Uterus (tissue), 4 donors: ENCODE measurements around the gene CLCF1. TPM values are rescaled to one million over a fixed set of nuclear protein-coding genes. Genes with fewer than 3 reads are reported as not detected.

ENCODE experiments used
- DNase-seq, 2 donors: peaks; one replicate each; pipeline ENCODE4 v3.0.0-alpha.2; 2019 to 2020
- H3K27ac ChIP-seq, 2 donors: fragments of 200-600 bp; sonication (generic); 1 replicate in 1 of 2; 2 replicates in 1 of 2; pipeline ENCODE4 v1.5.1; 2016 to 2018
- H3K27me3 ChIP-seq, 2 donors: fragments of 200-600 bp; sonication (generic); one replicate each; pipeline ENCODE4 v1.5.1; 2018 to 2019; ENCODE audit warnings: control low read depth in 1 of 2
- H3K36me3 ChIP-seq, 2 donors: fragments of 200-600 bp; sonication (generic); one replicate each; pipeline ENCODE4 v1.5.1; 2019; ENCODE audit warnings: control low read depth in 1 of 2
- H3K4me1 ChIP-seq, 2 donors: fragments of 200-600 bp; sonication (generic); one replicate each; pipeline ENCODE4 v1.5.1; 2018 to 2019; ENCODE audit warnings: control low read depth in 1 of 2
- H3K4me3 ChIP-seq, 2 donors: fragments of 200-600 bp; sonication (generic); 1 replicate in 1 of 2; 2 replicates in 1 of 2; pipeline ENCODE4 v1.5.1; 2018 to 2019; ENCODE audit warnings: mild to moderate bottlenecking in 1 of 2
- H3K9me3 ChIP-seq, 2 donors: fragments of 200-600 bp; sonication (generic); one replicate each; pipeline ENCODE4 v1.5.1; 2019; ENCODE audit warnings: control low read depth in 1 of 2
- POLR2A ChIP-seq, 2 donors: fragments of 450-650 bp; IDR thresholded peaks; one replicate each; pipeline ENCODE4 v1.6.1; 2016; ENCODE audit warnings: antibody characterized with exemption in 2 of 2, mild to moderate bottlenecking in 1 of 2, moderate library complexity in 1 of 2
- intact Hi-C: fragments of 100-400 bp; cut with DNase I; formaldehyde crosslinking; loops from one replicate; pipeline ENCODE4 v1.15.1; 2023; ENCODE audit warnings: low total_unique reads
- total RNA-seq, 4 donors: library from RNA; depleted of rRNA in 3 of 4; stranded (reverse); fragments of >200 nt in 3 of 4; gene quantifications; one replicate each; pipeline versions ENCODE4 v1.1.0 to v1.2.4, GENCODE V29; 2014 to 2023
- TF ChIP-seq, protein P1 (sequence below), 4 experiments: fragments of 200-600 bp in 2 of 4; fragments of 450-650 bp in 2 of 4; sonication (generic) in 2 of 4; IDR thresholded peaks; one replicate each; pipeline ENCODE4 v1.5.1; 2016 to 2019; ENCODE audit warnings: antibody characterized with exemption in 4 of 4, mild to moderate bottlenecking in 2 of 4, moderate library complexity in 1 of 4
- donor health status: DM: yes; HTN: yes; CAD: no.

Gene CLCF1
- total RNA-seq, 4 donors from 2014 or later, result 0.77 to 19.3 (median 7.4) TPM

GRCh38 chr11:67349036-67349435, 24.4 kb downstream of the CLCF1 start:
- Histone ChIP-seq H3K27me3 (no peaks in the 10 kb centered on the region), H3K36me3 (no peaks in the 10 kb centered on the region), H3K4me3 (no peak overlapping the region), H3K27ac (no peak overlapping the region), H3K4me1 (peaks cover 5 to 8% of the 10 kb centered on the region in 2 donors), H3K9me3 (no peaks in the 10 kb centered on the region)
- intact Hi-C loops, result loop anchor here (5.0 kb wide), 1 partner anchor 38 kb away; no protein-coding TSS in a partner anchor
- DNase-seq, result no peak
- TF ChIP-seq, protein P1, sequence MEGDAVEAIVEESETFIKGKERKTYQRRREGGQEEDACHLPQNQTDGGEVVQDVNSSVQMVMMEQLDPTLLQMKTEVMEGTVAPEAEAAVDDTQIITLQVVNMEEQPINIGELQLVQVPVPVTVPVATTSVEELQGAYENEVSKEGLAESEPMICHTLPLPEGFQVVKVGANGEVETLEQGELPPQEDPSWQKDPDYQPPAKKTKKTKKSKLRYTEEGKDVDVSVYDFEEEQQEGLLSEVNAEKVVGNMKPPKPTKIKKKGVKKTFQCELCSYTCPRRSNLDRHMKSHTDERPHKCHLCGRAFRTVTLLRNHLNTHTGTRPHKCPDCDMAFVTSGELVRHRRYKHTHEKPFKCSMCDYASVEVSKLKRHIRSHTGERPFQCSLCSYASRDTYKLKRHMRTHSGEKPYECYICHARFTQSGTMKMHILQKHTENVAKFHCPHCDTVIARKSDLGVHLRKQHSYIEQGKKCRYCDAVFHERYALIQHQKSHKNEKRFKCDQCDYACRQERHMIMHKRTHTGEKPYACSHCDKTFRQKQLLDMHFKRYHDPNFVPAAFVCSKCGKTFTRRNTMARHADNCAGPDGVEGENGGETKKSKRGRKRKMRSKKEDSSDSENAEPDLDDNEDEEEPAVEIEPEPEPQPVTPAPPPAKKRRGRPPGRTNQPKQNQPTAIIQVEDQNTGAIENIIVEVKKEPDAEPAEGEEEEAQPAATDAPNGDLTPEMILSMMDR (IDR thresholded peaks at IDR 0.05), result no peak
- no peak for TF ChIP-seq POLR2A (IDR thresholded peaks at IDR 0.05)

DNA sequence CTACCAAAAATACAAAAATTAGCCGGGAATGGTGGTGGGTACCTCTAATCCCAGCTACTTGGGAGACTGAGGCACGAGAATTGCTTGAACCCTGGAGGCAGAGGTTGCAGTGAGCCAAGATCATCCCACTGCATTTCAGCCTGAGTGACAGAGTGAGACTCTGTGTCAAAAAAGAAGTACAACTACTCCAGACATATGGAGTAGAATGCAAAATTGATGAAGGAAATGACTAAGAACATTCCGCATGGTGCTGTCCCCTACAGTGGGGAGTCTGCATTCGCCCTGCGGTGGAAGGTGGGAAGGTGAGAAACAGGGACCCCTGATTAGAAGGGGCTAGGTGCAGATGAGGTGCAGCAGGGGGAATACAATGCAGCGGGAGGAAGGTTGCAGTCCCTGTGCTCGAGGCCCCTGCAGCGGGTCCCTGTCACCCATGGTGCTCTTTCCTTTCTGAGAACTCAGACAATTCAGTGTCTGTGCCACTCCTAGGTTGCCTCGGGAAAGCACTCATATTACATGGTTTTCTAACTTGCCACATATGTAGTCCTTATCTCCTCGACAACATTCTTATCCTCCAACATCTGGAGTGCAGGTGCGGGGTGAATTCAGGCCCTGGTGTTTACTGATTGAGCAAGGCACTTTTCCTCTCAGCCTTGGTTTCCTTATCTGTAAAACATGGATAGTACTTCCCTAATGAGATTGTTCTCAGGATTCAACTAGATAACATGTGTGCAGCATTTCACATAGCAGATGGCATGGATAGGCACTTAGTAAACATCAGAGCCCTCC, 25.2 kb downstream of the CLCF1 start:
- intact Hi-C loops, result loop anchor here (5.0 kb wide), 1 partner anchor 39 kb away; no protein-coding TSS in a partner anchor
- Histone ChIP-seq H3K27me3 (no peaks in the 10 kb centered on the region), H3K27ac (no peak overlapping the region), H3K4me3 (no peak overlapping the region), H3K36me3 (no peaks in the 10 kb centered on the region), H3K9me3 (no peaks in the 10 kb centered on the region), H3K4me1 (peaks cover 5 to 8% of the 10 kb centered on the region in 2 donors)
- no peak for DNase-seq
- TF ChIP-seq POLR2A (IDR thresholded peaks at IDR 0.05), result no peak
- TF ChIP-seq, protein P1 (IDR thresholded peaks at IDR 0.05), result no peak

- no peak overlapping the region for H3K4me3 ChIP-seq
- H3K27ac ChIP-seq, result no peak overlapping the region
Measured at GRCh38 chr11:67345920-67346819, 27.2 kb downstream of the CLCF1 start.

GRCh38 chr11:67345247-67345919, 28.0 kb downstream of the CLCF1 start:
- Histone ChIP-seq H3K9me3 (no peaks in the 10 kb centered on the region), H3K4me1 (no peaks in the 10 kb centered on the region), H3K27me3 (no peaks in the 10 kb centered on the region), H3K36me3 (no peaks in the 10 kb centered on the region), H3K27ac (no peak overlapping the region), H3K4me3 (no peak overlapping the region)
- intact Hi-C loops, result loop anchor here (5.0 kb wide), 1 partner anchor 42 kb away; no protein-coding TSS in a partner anchor
- TF ChIP-seq, protein P1 (IDR thresholded peaks at IDR 0.05), result no peak
- no peak for TF ChIP-seq POLR2A (IDR thresholded peaks at IDR 0.05)
- no peak for DNase-seq

More at GRCh38 chr11:67345920-67346819, 27.2 kb downstream of the CLCF1 start:
- Histone ChIP-seq H3K9me3 (no peaks in the 10 kb centered on the region), H3K4me1 (no peaks in the 10 kb centered on the region), H3K27me3 (no peaks in the 10 kb centered on the region), H3K36me3 (no peaks in the 10 kb centered on the region)
- no peak for DNase-seq
- intact Hi-C loops, result loop anchor here (5.0 kb wide), 1 partner anchor 41 kb away; no protein-coding TSS in a partner anchor
- TF ChIP-seq, protein P1 (IDR thresholded peaks at IDR 0.05), result peak in 3 of 4 experiments; percentile 23 to 36 (median 26)
- no peak for TF ChIP-seq POLR2A (IDR thresholded peaks at IDR 0.05)
